ENCODE results near the gene MALT1.

- TF ChIP-seq, protein P1, sequence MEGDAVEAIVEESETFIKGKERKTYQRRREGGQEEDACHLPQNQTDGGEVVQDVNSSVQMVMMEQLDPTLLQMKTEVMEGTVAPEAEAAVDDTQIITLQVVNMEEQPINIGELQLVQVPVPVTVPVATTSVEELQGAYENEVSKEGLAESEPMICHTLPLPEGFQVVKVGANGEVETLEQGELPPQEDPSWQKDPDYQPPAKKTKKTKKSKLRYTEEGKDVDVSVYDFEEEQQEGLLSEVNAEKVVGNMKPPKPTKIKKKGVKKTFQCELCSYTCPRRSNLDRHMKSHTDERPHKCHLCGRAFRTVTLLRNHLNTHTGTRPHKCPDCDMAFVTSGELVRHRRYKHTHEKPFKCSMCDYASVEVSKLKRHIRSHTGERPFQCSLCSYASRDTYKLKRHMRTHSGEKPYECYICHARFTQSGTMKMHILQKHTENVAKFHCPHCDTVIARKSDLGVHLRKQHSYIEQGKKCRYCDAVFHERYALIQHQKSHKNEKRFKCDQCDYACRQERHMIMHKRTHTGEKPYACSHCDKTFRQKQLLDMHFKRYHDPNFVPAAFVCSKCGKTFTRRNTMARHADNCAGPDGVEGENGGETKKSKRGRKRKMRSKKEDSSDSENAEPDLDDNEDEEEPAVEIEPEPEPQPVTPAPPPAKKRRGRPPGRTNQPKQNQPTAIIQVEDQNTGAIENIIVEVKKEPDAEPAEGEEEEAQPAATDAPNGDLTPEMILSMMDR (conservative IDR thresholded peaks at IDR 0.05; ENCODE audit: low read length): no peak
- no peak for TF ChIP-seq EZH2phosphoT487 (IDR thresholded peaks at IDR 0.05; ENCODE audit: borderline replicate concordance, low read depth, low read length)
These were observed 21.1 kb upstream of the MALT1 start for GRCh38 chr18:58649966-58650816.

All from OCI-LY7 (cell line).